SK-N-SH treated with all-trans-retinoic acid at 6 μM for 48 hours (cell line): ENCODE results near the gene PPP1R14D.

Source experiments
- CSDC2 ChIP-seq: fragments of 250-450 bp; sonication (Bioruptor Pico); IDR thresholded peaks from 2 replicates; pipeline ENCODE4 v1.5.0; 2020; ENCODE audit warnings: mild to moderate bottlenecking, moderate library complexity
- ESRRG ChIP-seq: fragments of 250-450 bp; sonication (Bioruptor Pico); IDR thresholded peaks from 2 replicates; pipeline ENCODE4 v1.6.1; 2021; ENCODE audit warnings: mild to moderate bottlenecking
- TF ChIP-seq, protein P1 (sequence below): fragments of 250-450 bp; sonication (Bioruptor Pico); IDR thresholded peaks from 2 replicates; pipeline ENCODE4 v1.5.0; 2020; ENCODE audit warnings: mild to moderate bottlenecking, moderate library complexity
- TF ChIP-seq, protein P2 (sequence below): fragments of 250-450 bp; sonication (Bioruptor Pico); IDR thresholded peaks from 2 replicates; pipeline ENCODE4 v1.5.1; 2020; ENCODE audit warnings: low read depth, mild to moderate bottlenecking, moderate library complexity

DNA sequence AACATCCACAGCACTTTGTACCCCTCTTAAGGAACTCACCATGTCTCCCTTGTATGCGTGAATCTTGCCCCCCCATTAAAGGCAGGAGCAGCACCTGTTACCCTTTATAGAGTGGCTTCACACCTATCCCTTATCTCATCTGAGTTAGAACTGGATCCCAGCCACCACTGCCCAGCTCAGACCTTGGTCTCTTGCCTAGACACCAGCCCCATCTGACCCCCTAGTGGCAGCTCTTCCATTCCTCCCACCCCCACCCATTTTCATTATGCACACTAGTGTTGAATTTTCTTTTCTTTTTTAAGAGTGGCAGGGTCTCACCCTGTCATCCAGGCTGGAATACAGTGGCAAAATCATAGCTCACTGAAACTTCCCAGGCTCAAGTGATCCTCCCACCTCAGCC is 24.8 kb downstream of the PPP1R14D start:
- TF ChIP-seq, protein P1, sequence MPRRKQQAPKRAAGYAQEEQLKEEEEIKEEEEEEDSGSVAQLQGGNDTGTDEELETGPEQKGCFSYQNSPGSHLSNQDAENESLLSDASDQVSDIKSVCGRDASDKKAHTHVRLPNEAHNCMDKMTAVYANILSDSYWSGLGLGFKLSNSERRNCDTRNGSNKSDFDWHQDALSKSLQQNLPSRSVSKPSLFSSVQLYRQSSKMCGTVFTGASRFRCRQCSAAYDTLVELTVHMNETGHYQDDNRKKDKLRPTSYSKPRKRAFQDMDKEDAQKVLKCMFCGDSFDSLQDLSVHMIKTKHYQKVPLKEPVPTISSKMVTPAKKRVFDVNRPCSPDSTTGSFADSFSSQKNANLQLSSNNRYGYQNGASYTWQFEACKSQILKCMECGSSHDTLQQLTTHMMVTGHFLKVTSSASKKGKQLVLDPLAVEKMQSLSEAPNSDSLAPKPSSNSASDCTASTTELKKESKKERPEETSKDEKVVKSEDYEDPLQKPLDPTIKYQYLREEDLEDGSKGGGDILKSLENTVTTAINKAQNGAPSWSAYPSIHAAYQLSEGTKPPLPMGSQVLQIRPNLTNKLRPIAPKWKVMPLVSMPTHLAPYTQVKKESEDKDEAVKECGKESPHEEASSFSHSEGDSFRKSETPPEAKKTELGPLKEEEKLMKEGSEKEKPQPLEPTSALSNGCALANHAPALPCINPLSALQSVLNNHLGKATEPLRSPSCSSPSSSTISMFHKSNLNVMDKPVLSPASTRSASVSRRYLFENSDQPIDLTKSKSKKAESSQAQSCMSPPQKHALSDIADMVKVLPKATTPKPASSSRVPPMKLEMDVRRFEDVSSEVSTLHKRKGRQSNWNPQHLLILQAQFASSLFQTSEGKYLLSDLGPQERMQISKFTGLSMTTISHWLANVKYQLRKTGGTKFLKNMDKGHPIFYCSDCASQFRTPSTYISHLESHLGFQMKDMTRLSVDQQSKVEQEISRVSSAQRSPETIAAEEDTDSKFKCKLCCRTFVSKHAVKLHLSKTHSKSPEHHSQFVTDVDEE (CRISPR knock-in tag), result no peak
- TF ChIP-seq CSDC2 (CRISPR knock-in tag) (no peak), ESRRG (CRISPR knock-in tag) (no peak)
- TF ChIP-seq, protein P2, sequence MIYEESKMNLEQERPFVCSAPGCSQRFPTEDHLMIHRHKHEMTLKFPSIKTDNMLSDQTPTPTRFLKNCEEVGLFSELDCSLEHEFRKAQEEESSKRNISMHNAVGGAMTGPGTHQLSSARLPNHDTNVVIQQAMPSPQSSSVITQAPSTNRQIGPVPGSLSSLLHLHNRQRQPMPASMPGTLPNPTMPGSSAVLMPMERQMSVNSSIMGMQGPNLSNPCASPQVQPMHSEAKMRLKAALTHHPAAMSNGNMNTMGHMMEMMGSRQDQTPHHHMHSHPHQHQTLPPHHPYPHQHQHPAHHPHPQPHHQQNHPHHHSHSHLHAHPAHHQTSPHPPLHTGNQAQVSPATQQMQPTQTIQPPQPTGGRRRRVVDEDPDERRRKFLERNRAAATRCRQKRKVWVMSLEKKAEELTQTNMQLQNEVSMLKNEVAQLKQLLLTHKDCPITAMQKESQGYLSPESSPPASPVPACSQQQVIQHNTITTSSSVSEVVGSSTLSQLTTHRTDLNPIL (CRISPR knock-in tag), result no peak
